GM19099 (cell line): ENCODE measurements around the gene STAG1.

Experiments
- POLR2A ChIP-seq: IDR thresholded peaks from 3 replicates; pipeline ENCODE4 v1.6.1; 2011; ENCODE audit warnings: low read depth; ENCODE audit not compliant: insufficient read length; ENCODE audit errors: extremely low read depth

STAG1 gene

DNA sequence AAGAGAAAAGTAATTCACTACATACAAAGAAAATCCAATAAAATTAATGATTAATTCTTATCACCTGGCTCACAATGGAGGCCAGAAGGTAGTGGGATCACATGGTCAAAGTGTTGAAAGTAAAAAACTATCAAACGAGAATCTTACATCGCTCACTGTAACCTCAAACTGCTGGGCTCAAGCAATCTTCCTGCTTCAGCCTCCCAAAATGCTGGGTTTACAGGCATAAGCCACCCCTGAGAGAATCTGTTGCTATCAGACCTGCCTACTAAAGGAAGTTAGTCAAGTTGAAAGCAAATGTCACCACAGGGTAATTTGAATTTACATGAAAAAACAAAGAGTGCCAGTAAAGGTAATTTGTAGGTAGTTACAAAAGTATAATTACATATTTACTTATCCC, 398.7 kb downstream of the STAG1 start:
- no peak for TF ChIP-seq POLR2A

DNA sequence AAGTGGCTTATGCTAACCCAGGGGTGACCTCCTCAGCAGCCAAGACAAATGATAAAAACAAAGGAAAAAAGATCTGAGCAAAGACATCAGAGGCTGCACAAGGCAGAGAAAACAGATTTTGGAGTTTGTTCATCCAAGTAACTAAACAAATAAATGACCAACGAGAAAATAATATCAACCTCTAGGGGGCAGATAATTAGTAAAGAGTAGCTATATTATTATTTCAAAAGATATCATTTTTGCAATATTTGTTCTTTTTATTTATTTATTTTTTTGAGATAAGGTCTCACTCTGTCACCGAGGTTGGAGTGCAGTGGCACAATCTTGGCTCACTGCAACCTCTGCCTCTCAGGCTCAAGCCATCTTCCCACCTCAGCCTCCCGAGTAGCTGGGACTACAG, 400.3 kb downstream of the STAG1 start:
- TF ChIP-seq POLR2A, result no peak

DNA sequence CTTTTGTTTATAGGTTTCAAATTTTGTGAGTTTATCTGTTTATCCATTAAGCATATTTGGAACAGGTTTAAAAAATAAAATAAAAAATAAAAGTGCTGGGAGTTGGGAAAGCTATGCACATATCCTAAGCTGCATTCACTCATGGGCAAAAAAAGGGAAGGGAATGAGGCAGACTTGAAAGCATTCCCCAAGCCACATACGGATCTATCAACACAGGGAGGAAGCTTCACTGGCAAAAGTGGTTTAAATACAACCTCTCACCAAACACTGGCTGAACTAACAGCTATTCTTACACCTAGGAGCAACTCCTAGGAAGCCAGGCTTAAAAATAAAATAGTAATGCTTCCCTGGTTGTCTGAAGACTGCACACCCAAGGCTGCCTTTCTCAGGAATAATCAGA, 400.8 kb downstream of the STAG1 start:
- no peak for TF ChIP-seq POLR2A

DNA sequence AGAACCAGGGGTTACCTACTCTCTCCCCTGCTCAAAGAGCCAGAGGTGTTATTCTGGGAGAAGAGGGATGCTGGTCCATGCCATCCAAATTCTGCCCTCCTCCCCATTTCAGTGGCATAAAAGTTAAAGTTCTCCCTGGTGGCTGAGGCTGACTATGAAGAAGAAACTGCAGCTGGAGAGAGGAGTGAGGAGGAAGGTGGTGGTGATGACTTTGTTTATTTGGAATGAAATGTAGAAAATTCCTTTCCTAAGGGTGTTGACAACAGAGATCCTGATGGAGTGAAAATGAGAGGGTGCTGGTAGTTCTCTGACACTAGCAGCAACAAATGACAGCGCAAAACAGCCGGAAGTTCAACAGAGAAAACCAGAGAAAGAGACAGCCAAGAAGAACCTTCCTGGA, 401.6 kb downstream of the STAG1 start:
- TF ChIP-seq POLR2A, result no peak

DNA sequence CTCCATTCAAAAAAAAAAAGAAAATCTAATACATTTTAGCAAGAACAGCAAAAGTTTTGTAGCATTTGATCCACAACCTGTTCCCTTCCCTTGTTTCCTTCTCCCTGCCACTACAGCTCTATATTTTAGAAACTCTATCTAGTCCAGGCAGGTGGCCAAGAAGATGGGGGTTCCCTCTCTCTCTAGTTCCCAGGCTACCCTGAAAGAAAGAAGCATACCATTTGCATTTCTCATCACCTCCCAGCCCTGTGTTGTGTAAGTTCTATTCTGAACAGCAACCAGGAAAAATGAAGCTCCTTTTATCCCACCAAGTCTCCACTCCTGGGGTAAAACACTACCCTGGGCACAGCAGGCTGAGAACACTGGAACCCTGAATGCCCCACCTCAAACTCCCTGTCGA, 402.0 kb downstream of the STAG1 start:
- TF ChIP-seq POLR2A, result no peak

DNA sequence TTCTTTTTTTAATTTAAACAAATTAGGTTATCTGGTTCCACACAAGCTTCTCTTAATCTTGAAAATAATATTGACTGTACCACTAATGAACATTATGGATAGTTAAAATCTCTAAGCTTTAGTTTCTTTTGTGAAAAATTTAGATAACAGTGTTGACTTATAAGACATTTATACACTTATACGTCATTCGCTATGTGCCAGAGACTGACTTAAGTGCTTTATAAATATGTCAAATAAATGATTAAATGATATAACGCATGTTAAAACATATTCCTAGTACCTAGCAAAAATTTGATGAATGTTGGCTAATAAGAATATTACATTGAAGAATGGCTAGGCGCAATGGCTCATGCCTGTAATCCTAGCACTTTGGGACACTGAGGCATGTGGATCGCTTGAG, 405.7 kb downstream of the STAG1 start:
- TF ChIP-seq POLR2A, result no peak

DNA sequence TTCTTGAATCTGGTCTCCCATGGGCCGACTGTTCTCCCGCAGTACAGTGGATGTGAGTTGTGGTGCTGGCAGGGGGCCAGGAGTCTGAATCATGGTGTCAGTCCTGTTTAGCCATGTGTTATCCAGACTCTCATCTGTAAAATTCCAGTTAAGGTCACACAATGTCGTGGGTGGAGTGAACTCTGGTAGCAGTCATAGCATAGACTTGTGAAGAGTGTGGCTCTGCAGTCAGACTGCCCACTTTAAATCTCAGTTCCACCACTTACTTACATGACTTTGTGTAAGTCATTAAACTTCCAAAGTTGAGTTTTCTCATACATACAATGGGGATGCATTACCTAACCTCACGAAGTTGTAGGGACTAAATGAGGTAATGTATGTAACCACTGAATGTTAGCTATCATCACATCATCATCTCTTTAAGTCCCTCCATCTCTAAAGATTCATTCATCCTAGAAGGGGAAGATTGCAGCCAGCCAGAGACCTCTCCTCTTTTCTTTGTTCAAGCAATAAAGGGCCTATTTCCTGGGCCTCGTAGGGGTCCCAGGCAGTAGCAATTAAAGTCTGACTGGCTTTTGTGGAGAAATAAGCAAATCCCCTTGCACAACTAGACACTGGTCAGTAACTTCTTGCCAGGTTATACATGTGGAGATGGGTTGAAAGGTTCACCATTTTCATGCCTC, 408.2 kb downstream of the STAG1 start:
- no peak for TF ChIP-seq POLR2A

DNA sequence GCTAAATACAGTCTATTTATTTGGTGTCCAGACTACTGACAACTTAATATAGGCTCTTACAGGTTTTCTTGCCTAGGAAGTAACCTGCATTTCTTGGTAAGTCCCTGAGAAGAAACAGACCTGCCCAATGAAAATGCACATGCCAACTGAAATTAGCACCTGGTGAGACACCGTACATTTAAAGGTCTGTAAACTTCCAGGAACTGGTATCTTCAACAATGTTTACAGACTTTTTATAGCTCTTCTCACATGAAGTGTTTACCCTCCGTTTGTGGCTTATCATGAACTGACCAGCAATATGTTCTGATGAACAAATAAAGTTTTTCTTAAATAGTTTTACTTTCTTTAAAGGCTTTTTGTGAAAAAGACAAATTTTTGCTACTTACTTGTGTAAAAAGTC, 408.7 kb downstream of the STAG1 start:
- TF ChIP-seq POLR2A, result no peak

DNA sequence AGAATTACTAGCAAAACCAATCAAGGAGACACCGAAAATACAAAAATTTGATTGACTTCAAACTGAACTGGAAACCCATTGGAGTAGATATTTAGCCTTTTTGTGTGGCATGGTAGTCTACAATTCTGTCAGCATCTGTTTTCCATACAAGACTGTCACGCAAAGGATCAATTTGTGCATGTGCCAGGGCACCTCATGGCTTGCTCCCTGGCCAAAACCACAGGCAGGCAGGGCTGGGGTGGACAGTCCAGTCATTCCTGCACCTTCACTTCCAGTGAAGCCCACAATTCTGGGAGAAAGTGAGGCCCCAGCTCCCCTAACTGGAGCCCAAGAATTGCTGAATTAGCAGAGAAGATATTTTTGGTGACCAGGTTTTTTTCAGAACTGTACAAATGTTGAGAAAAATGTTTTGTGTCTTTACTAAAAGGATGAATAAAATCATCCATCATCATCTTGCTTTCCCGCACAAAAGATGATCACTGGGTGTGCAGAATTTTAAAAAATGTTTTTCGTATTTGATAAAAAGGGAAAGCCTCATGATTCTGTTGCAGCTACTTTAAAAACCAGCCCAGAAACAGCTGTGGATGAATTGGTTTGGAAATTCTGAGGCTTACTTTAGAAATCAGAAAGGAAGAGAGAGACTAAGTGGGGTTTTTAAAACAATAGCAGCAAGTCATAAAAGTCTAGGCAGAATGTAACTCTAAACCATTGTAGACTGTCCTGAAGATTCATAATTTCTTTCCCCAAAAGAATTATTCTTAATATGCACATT, 415.7 kb downstream of the STAG1 start:
- no peak for TF ChIP-seq POLR2A

DNA sequence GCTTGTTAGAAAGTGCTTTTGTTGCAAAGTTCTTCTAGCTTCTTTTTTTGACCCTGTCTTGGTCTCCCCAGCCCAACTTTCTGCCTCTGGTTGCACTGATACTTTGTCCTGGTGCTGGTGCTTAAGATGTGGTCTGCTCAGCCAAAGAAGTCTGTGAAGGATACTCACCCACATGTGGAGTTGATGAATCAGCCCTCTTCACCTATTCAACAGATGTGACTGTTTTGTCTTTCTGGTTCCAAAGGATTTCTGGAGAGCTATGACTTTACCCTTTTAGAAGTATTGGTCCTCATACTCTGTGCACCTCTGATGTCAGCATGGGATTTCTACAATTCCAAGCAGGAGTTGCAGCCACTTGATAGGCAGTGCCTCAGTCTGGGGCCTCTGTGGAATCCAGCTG, 418.0 kb downstream of the STAG1 start:
- no peak for TF ChIP-seq POLR2A

DNA sequence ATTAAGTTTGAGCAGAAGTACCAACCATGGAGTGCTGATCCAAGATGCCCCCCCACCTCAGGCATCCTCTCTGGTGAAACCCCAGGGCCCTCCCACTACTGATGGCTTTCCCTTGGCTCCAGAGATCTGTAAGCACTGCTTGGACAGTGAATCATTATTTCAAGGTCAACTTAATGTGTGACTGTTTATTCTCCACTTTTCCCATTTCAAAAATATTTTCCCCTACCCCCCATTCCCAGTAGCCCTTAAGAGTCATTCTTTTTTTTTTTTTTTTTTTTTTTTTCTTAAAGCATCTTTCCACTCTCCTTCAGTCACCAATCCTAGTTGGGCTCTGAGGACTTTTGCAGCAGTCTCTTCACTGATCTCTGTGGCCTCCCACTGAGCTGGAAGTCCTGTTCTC, 419.4 kb downstream of the STAG1 start:
- TF ChIP-seq POLR2A, result no peak

DNA sequence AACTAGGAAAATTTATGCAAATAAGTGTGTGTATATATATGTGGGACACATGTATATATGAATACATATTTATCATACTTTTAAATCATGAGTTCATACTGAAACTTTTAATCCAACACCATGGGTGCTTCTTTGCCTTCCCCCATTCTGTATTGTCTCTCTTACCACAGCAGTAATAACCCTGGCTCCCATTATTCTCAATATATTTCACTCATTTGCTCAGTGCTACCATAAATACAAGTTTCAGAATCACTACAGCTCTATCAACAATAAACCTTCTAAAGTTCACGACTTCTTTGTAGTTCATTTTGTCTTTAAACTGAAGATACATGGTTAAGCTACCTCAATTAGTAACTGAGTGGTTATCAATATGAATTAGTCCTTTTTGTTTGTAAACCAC, 419.9 kb downstream of the STAG1 start:
- no peak for TF ChIP-seq POLR2A

DNA sequence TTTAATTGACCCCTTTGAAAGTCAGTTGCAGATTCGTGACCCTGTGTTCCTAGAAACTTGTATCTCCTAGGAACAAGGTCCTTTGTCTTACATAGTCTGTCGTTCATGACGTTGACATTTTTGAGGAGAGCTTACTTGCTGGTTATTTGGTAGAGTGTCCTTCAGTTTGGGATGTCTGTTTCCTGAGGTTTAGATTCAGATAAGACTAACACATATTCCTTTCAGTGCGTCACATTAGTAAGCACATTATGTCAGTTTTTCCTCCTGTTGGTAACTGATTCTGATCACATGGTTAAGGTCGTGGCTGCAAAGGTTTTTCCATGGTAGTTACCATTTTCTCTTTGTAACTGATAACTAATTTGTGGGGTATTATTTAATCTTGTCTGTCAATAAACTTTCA, 421.3 kb downstream of the STAG1 start:
- TF ChIP-seq POLR2A, result no peak

DNA sequence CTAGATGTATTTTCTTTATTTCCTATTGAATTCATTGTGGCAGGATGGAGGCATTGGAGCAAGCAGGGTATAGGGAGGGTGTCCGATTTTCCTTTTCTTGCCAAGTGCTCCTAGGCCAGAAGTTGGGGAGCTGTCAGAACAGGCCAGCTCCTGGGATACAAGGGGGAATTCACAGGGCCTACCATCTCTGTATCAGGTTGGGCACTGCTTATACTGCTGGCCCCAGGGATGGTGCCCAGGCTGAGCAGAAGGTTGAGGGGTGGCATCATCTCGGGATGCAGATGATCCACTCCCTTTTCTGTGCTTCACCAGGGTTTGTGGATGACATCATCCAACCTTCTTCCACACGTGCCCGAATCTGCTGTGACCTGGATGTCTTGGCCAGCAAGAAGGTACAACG, 422.6 kb downstream of the STAG1 start:
- no peak for TF ChIP-seq POLR2A

DNA sequence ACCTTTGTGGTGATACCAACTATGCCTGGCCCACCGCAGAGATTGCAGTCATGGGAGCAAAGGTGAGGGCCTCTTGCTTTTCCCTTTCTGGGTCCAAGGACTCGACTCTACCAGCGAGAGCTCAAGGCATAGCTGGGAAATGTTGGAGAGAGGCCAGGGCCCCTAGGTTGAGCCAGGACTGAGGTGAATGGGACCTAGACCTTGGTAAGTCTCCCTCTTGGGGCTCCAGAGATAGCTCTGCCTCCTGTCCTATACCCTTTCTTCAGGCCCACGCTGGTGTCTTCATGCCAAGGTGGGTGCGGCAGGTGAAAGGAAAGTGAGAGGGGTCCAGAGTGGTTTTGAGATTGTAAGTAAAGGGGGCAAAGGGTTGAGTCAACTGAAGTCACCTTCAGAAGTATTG, 424.5 kb downstream of the STAG1 start:
- TF ChIP-seq POLR2A, result no peak

DNA sequence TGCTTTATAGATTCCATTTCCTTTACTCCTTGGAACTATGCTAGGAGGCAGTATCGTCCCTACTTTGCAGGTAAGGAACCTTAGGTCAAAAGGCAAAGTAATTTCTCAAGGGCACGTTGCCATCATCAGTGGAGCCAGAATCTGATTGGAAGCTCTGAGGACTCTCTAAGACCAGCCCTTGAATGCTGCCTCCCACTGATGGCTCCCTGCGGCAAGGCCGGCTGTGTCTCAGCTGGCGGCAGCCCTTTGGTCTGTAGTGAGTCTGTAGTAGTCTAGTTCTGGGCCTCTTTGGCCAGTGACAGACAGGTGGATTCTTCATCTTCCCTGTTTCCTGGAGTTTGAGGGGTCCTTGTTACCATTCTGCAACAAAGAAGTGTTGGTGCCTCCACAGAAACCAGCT, 425.9 kb downstream of the STAG1 start:
- TF ChIP-seq POLR2A, result no peak
